DND-41 (cell line): ENCODE data around the gene RAI1.

ENCODE experiments used
- ATAC-seq: fragments of 200-7000 bp; cut with Tn5 transposase; 3 replicates; pipeline ENCODE4 v1.9.1; 2021; ENCODE audit warnings: low read depth; ENCODE audit not compliant: insufficient read depth
- DNase-seq: peaks from one replicate; pipeline ENCODE4 v3.0.0-alpha.2; 2020
- H2AFZ ChIP-seq: 2 replicates; pipeline ENCODE4 v1.6.0; 2012; ENCODE audit warnings: low read depth, low read length
- H3K27ac ChIP-seq: 2 replicates; pipeline ENCODE4 v1.5.1; 2012; ENCODE audit warnings: low read length, inconsistent platforms
- H3K27me3 ChIP-seq: fragments of 200-600 bp; sonication (generic); 2 replicates; pipeline ENCODE4 v1.6.0; 2012; ENCODE audit warnings: low read length, mild to moderate bottlenecking, inconsistent platforms; ENCODE audit not compliant: insufficient read depth, poor library complexity
- H3K36me3 ChIP-seq: 2 replicates; pipeline ENCODE4 v1.5.1; 2012; ENCODE audit warnings: low read length, inconsistent platforms; ENCODE audit not compliant: insufficient read depth
- H3K4me1 ChIP-seq: 2 replicates; pipeline ENCODE4 v1.5.1; 2012; ENCODE audit warnings: mild to moderate bottlenecking, low read length; ENCODE audit not compliant: insufficient read depth
- H3K4me2 ChIP-seq: 2 replicates; pipeline ENCODE4 v1.6.0; 2012; ENCODE audit warnings: mild to moderate bottlenecking, moderate library complexity, low read length, inconsistent platforms; ENCODE audit not compliant: insufficient read depth
- H3K4me3 ChIP-seq, 2 experiments: fragments of 200-600 bp in 1 of 2; shearing (Covaris generic) in 1 of 2; 2 replicates each; pipeline ENCODE4 v1.5.1; 2012 to 2016; ENCODE audit warnings: inconsistent platforms in 2 of 2, low read length in 2 of 2, mild to moderate bottlenecking in 2 of 2, low read depth in 1 of 2, moderate library complexity in 1 of 2
- H3K79me2 ChIP-seq: 2 replicates; pipeline ENCODE4 v1.6.0; 2012; ENCODE audit warnings: low read length, inconsistent platforms; ENCODE audit not compliant: insufficient read depth
- H3K9ac ChIP-seq: 2 replicates; pipeline ENCODE4 v1.6.0; 2012; ENCODE audit warnings: low read depth, mild to moderate bottlenecking, inconsistent platforms, low read length, moderate library complexity
- H3K9me3 ChIP-seq: 2 replicates; pipeline ENCODE4 v1.5.1; 2012; ENCODE audit warnings: low read length, moderate library complexity, mild to moderate bottlenecking, inconsistent platforms; ENCODE audit not compliant: insufficient read depth, severe bottlenecking
- H4K20me1 ChIP-seq: 2 replicates; pipeline ENCODE4 v1.6.0; 2012; ENCODE audit warnings: low read length; ENCODE audit not compliant: insufficient read depth
- CTCF ChIP-seq: IDR thresholded peaks from 2 replicates; pipeline ENCODE4 v1.5.1; 2012; ENCODE audit warnings: borderline replicate concordance, low read length, moderate library complexity, mild to moderate bottlenecking; ENCODE audit not compliant: poor library complexity, severe bottlenecking; ENCODE audit errors: extremely low read depth
- EZH2 ChIP-seq: IDR thresholded peaks from 3 replicates; pipeline ENCODE4 v1.6.1; 2012; ENCODE audit warnings: borderline replicate concordance, low read depth, mild to moderate bottlenecking, moderate library complexity, low read length, inconsistent platforms; ENCODE audit not compliant: severe bottlenecking

The RAI1 gene

GRCh38 chr17:17661134-17661533 is 20.1 kb upstream of the RAI1 start:
- TF ChIP-seq EZH2 (no peak), CTCF (no peak)
- peaks cover 3% of the 10 kb centered on the region for H3K27me3 ChIP-seq

GRCh38 chr17:17661834-17662385 is 19.3 kb upstream of the RAI1 start:
- H3K4me3 ChIP-seq = no peak overlapping the region
- no peaks in the 10 kb centered on the region for H3K36me3 ChIP-seq
- H3K9me3 ChIP-seq = peaks cover 2% of the 10 kb centered on the region
- no peak for DNase-seq
- no peak overlapping the region for H2AFZ ChIP-seq
- no peaks in the 10 kb centered on the region; the same call in 1 of the 2 replicates for H4K20me1 ChIP-seq
- ATAC-seq = no peak
- H3K4me2 ChIP-seq = no peak overlapping the region
- no peaks in the 10 kb centered on the region for H3K79me2 ChIP-seq
- no peak overlapping the region for H3K9ac ChIP-seq
- H3K27me3 ChIP-seq = peaks cover 3% of the 10 kb centered on the region
- H3K4me1 ChIP-seq = peaks cover 11% of the 10 kb centered on the region
- H3K27ac ChIP-seq = no peak overlapping the region
- peak; percentile 38 for TF ChIP-seq CTCF
- no peak for TF ChIP-seq EZH2

More at GRCh38 chr17:17661134-17661533, 20.1 kb upstream of the RAI1 start:
- H3K36me3 ChIP-seq = no peaks in the 10 kb centered on the region
- H3K4me2 ChIP-seq = no peak overlapping the region
- H3K79me2 ChIP-seq = no peaks in the 10 kb centered on the region
- no peaks in the 10 kb centered on the region; the same call in 1 of the 2 replicates for H4K20me1 ChIP-seq
- H3K27ac ChIP-seq = no peak overlapping the region
- no peak overlapping the region for H2AFZ ChIP-seq
- peaks cover 2% of the 10 kb centered on the region for H3K9me3 ChIP-seq
- no peak overlapping the region for H3K4me3 ChIP-seq
- H3K4me1 ChIP-seq = peaks cover 11% of the 10 kb centered on the region
- H3K9ac ChIP-seq = no peak overlapping the region
- no peak for ATAC-seq
- no peak for DNase-seq

GRCh38 chr17:17663160-17664063 is 17.8 kb upstream of the RAI1 start:
- Histone ChIP-seq H3K9me3 (no peaks in the 10 kb centered on the region), H3K36me3 (no peaks in the 10 kb centered on the region), H2AFZ (peak overlapping the region; percentile 37), H3K4me2 (peak overlapping the region; percentile 52), H3K4me3 (no peak overlapping the region), H3K4me1 (peaks cover 11% of the 10 kb centered on the region), H3K9ac (no peak overlapping the region), H3K79me2 (no peaks in the 10 kb centered on the region), H3K27ac (no peak overlapping the region), H3K27me3 (peaks cover 7% of the 10 kb centered on the region), H4K20me1 (no peaks in the 10 kb centered on the region; the same call in 1 of the 2 replicates)
- TF ChIP-seq EZH2 (no peak), CTCF (no peak)
- peak; percentile 89 for DNase-seq
- peak; percentile 100 for ATAC-seq
